DOHH2 (cell line): ENCODE results near the gene AMELX.
A peak's percentile ranks its signal among the peaks of the same experiment; 100 is the strongest.

Experiments used
- H3F3A ChIP-seq: fragments of 200-600 bp; sonication (generic), shearing (Covaris generic); 2 replicates; pipeline ENCODE4 v1.6.0; 2016; ENCODE audit warnings: antibody characterized with exemption, mild to moderate bottlenecking; ENCODE audit not compliant: control insufficient read depth, insufficient read depth
- H3K27ac ChIP-seq: fragments of 200-600 bp; sonication (generic); 2 replicates; pipeline ENCODE4 v1.5.1; 2014; ENCODE audit warnings: low read depth, mild to moderate bottlenecking, low read length, moderate library complexity
- H3K27me3 ChIP-seq: fragments of 200-600 bp; sonication (generic); 2 replicates; pipeline ENCODE4 v1.6.1; 2014; ENCODE audit warnings: mild to moderate bottlenecking, low read length, mixed read lengths; ENCODE audit not compliant: control insufficient read depth
- H3K36me3 ChIP-seq: fragments of 200-600 bp; sonication (generic); 2 replicates; pipeline ENCODE4 v1.6.1; 2014; ENCODE audit warnings: mild to moderate bottlenecking, low read length, moderate library complexity, mixed read lengths; ENCODE audit not compliant: control insufficient read depth
- H3K4me1 ChIP-seq: fragments of 200-600 bp; sonication (generic); 2 replicates; pipeline ENCODE4 v1.6.1; 2014; ENCODE audit warnings: mild to moderate bottlenecking, low read length, mixed read lengths; ENCODE audit not compliant: control insufficient read depth
- H3K4me2 ChIP-seq: fragments of 200-600 bp; sonication (generic); 2 replicates; pipeline ENCODE4 v1.6.0; 2014; ENCODE audit warnings: mild to moderate bottlenecking, low read length, moderate library complexity
- H3K4me3 ChIP-seq: fragments of 200-600 bp; sonication (generic); 2 replicates; pipeline ENCODE4 v1.5.1; 2014; ENCODE audit warnings: mild to moderate bottlenecking, low read length, mixed read lengths
- H3K79me2 ChIP-seq: fragments of 200-600 bp; sonication (generic); 2 replicates; pipeline ENCODE4 v1.6.1; 2014; ENCODE audit warnings: mild to moderate bottlenecking, low read length, mixed read lengths; ENCODE audit not compliant: control insufficient read depth
- H3K9me2 ChIP-seq: fragments of 200-600 bp; sonication (generic); replicated peaks from 2 replicates; pipeline ENCODE4 v1.6.1; 2014; ENCODE audit warnings: mild to moderate bottlenecking, low read length, mixed read lengths; ENCODE audit not compliant: control insufficient read depth
- H3K9me3 ChIP-seq: fragments of 200-600 bp; sonication (generic); 2 replicates; pipeline ENCODE4 v1.6.1; 2014; ENCODE audit warnings: antibody characterized with exemption, low read length, mixed read lengths; ENCODE audit not compliant: control insufficient read depth, insufficient read depth
- H4K20me1 ChIP-seq: fragments of 200-600 bp; sonication (generic); 2 replicates; pipeline ENCODE4 v1.6.0; 2014; ENCODE audit warnings: low read depth, mild to moderate bottlenecking, antibody characterized with exemption, low read length, moderate library complexity; ENCODE audit not compliant: control insufficient read depth, insufficient read depth
- EZH2phosphoT487 ChIP-seq: fragments of 200-600 bp; sonication (generic); IDR thresholded peaks from 2 replicates; pipeline ENCODE4 v1.6.1; 2017; ENCODE audit warnings: borderline replicate concordance, mild to moderate bottlenecking, antibody characterized with exemption, low read length, moderate library complexity, mixed read lengths
- TF ChIP-seq, protein P1 (sequence below): fragments of 200-600 bp; sonication (generic); IDR thresholded peaks from one replicate; pipeline ENCODE4 v1.5.1; 2014; ENCODE audit warnings: antibody characterized with exemption, mild to moderate bottlenecking, low read depth, low read length; ENCODE audit not compliant: poor library complexity, severe bottlenecking

Gene AMELX

DNA sequence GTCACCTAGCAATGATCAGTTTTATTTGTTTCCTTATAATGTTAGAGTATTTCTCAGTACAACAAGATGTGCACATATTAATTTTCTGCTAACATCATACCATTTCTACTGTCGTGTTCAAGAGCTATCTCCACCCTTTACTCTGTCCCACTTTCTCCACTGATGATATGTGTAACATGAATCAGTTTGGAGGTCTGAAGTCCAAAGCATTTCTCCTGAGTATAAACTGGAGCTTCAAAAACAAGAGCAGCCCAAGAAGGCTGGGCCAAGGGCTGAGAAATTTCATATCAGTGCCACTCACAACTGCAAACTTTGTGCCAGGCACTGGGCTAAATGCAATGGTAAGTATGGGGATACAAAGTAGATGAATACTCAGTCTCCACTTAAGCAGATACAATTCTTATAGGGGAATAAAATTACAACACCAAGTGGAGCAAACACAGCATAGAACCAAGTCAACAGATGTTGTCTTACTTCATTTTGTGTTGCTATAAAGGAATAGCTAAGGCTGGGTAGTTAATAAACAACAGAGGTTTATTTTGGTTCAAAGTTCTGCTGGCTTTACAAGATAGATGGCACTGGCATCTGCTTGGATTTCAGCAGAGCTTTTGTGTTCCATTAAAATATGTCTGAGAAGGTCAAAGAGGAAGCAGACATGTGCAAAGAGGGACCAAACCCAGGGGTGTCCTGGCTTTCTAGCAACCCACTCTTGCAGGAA, 44.2 kb downstream of the AMELX start:
- Histone ChIP-seq H3K4me1 (peaks cover 36% of the 10 kb centered on the region), H3K4me2 (no peak overlapping the region), H4K20me1 (no peaks in the 10 kb centered on the region), H3K36me3 (no peaks in the 10 kb centered on the region), H3F3A (no peaks in the 10 kb centered on the region), H3K9me3 (no peaks in the 10 kb centered on the region), H3K27ac (no peak overlapping the region), H3K79me2 (no peaks in the 10 kb centered on the region), H3K9me2 (no peaks in the 10 kb centered on the region), H3K27me3 (no peaks in the 10 kb centered on the region), H3K4me3 (no peak overlapping the region)
- TF ChIP-seq, protein P1, sequence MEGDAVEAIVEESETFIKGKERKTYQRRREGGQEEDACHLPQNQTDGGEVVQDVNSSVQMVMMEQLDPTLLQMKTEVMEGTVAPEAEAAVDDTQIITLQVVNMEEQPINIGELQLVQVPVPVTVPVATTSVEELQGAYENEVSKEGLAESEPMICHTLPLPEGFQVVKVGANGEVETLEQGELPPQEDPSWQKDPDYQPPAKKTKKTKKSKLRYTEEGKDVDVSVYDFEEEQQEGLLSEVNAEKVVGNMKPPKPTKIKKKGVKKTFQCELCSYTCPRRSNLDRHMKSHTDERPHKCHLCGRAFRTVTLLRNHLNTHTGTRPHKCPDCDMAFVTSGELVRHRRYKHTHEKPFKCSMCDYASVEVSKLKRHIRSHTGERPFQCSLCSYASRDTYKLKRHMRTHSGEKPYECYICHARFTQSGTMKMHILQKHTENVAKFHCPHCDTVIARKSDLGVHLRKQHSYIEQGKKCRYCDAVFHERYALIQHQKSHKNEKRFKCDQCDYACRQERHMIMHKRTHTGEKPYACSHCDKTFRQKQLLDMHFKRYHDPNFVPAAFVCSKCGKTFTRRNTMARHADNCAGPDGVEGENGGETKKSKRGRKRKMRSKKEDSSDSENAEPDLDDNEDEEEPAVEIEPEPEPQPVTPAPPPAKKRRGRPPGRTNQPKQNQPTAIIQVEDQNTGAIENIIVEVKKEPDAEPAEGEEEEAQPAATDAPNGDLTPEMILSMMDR: no peak
- TF ChIP-seq EZH2phosphoT487: no peak

DNA sequence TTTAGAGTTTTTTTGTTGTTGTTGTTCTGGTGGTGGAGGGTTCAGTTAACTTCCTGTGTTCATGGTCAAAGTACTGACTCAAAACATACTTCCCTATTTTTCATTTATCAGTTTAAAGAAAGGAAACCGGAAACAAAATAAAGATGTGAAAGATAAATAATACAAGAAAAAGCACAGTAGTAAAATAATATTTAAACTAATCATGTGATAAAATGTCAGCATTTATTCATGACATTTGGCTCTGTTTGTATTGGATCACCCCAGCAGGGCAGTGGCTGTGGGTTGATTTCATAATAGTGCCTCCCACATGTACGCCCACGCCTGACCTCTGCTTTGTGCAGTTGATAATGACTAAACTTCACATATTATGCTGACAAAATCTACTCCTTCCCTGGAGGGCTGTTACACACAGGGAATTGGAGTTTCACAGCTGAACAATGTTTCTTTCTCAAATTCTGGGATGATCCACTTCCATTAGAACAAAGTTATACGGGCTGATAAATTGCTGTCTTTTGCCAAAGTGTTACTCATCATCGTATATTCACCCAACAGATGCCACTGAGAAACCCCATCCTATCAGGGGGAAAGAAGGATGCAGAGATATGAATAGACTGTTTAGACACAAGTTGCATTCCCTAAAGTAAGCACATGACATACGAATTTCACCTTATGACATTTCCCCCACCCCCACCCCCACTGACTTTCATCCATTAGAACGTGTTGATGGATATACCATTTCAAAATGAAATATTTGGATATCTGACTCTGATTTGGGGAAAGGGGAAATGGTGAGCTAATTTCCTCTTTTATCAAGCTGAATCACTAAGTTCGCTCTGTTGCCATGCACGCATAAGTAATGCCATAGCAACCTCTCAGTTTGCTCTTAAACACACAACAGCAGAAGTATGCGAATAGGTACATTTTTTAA, 48.3 kb downstream of the AMELX start:
- H3F3A ChIP-seq: no peaks in the 10 kb centered on the region
- H3K4me3 ChIP-seq: peak overlapping the region; percentile 37
- H4K20me1 ChIP-seq: no peaks in the 10 kb centered on the region
- H3K9me3 ChIP-seq: no peaks in the 10 kb centered on the region
- H3K36me3 ChIP-seq: no peaks in the 10 kb centered on the region
- H3K27me3 ChIP-seq: no peaks in the 10 kb centered on the region
- H3K9me2 ChIP-seq: no peaks in the 10 kb centered on the region
- no peak for TF ChIP-seq EZH2phosphoT487
- TF ChIP-seq, protein P1: no peak
- H3K4me1 ChIP-seq: peaks cover 26% of the 10 kb centered on the region
- H3K79me2 ChIP-seq: no peaks in the 10 kb centered on the region
- H3K4me2 ChIP-seq: peak overlapping the region; percentile 66
- H3K27ac ChIP-seq: peak overlapping the region; percentile 65

DNA sequence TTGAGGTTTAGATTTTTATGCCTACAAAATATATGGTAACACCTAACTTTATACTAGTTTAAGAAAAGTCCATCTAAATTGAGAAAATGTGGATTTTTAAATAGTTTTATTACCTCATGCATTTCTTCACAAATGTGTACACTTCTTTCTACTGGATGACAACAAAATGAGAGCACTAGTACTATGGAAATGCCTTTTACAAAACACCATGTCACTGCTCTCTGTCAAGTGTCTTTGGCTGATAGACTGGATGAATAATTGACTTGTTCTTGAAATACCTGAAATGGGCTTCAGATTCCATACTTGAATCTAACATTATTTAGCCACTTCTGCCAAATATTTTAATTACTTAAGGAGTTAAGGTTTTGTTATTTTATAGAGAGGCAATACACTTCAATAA, 49.5 kb downstream of the AMELX start:
- H3K4me2 ChIP-seq: no peak overlapping the region
- no peak overlapping the region for H3K27ac ChIP-seq
- TF ChIP-seq EZH2phosphoT487: no peak
- TF ChIP-seq, protein P1: no peak
- no peaks in the 10 kb centered on the region for H3K79me2 ChIP-seq
- no peaks in the 10 kb centered on the region for H3F3A ChIP-seq
- no peaks in the 10 kb centered on the region for H3K9me3 ChIP-seq
- no peaks in the 10 kb centered on the region for H3K9me2 ChIP-seq
- H3K4me3 ChIP-seq: no peak overlapping the region
- H3K27me3 ChIP-seq: no peaks in the 10 kb centered on the region
- peaks cover 18% of the 10 kb centered on the region for H3K4me1 ChIP-seq
- no peaks in the 10 kb centered on the region for H4K20me1 ChIP-seq
- H3K36me3 ChIP-seq: no peaks in the 10 kb centered on the region
